Activated CD4-positive, alpha-beta memory T cell treated with anti-CD3 and anti-CD28 coated beads for 36 hours (primary cell): ENCODE data around the gene LAMC3. TPM values are rescaled to one million over a fixed set of nuclear protein-coding genes. Genes with fewer than 3 reads are reported as not detected.
"Not testable (repeated sequence)": the region's sequence is repeated elsewhere in the genome, so short reads cannot be mapped to it uniquely, and the experiment has no call there.

Experiments used
- CTCF ChIA-PET: fragments of 350-600 bp; sonication (Branson Sonifier 250); formaldehyde crosslinking; loops from one replicate; lab custom pipeline; 2021; ENCODE audit warnings: antibody characterized with exemption, inconsistent platforms; lab: Charles Lee
- POLR2A ChIA-PET: fragments of 350-600 bp; sonication (Branson Sonifier 250); formaldehyde crosslinking; loops from one replicate; lab custom pipeline; 2021; ENCODE audit warnings: antibody characterized with exemption; lab: Charles Lee
- DNase-seq: peaks from one replicate; pipeline ENCODE4 v3.0.0-alpha.2; 2020
- H3K27ac Mint-ChIP-seq: one replicate; pipeline ENCODE4 v1.8.0; 2021; ENCODE audit warnings: mixed read lengths
- H3K27me3 Mint-ChIP-seq: one replicate; pipeline ENCODE4 v1.8.0; 2021; ENCODE audit warnings: mixed read lengths
- H3K36me3 Mint-ChIP-seq: one replicate; pipeline ENCODE4 v1.8.0; 2021; ENCODE audit warnings: mixed read lengths
- H3K4me1 Mint-ChIP-seq: one replicate; pipeline ENCODE4 v1.8.0; 2021; ENCODE audit warnings: low read depth, mixed read lengths
- H3K4me3 Mint-ChIP-seq: one replicate; pipeline ENCODE4 v1.8.0; 2021; ENCODE audit warnings: mild to moderate bottlenecking, mixed read lengths
- H3K9me3 Mint-ChIP-seq: one replicate; pipeline ENCODE4 v1.8.0; 2021; ENCODE audit warnings: mixed read lengths
- intact Hi-C: fragments of 100-400 bp; cut with micrococcal nuclease; formaldehyde crosslinking; loops from one replicate; pipeline ENCODE4 v1.15.1; 2023
- total RNA-seq, 2 experiments: library from RNA; stranded (reverse); gene quantifications; one replicate each; pipeline ENCODE4 v1.2.3, GENCODE V29; 2021

Gene LAMC3
- total RNA-seq, 2 experiments from 2014 or later = 0.12 to 0.34 TPM

GRCh38 chr9:131031642-131032005, 22.6 kb downstream of the LAMC3 start:
- Mint-ChIP-seq H3K9me3 (no peaks in the 10 kb centered on the region), H3K36me3 (no peaks in the 10 kb centered on the region), H3K27me3 (peaks cover 5% of the 10 kb centered on the region), H3K4me3 (no peak overlapping the region), H3K4me1 (no peaks in the 10 kb centered on the region), H3K27ac (no peak overlapping the region)
- intact Hi-C loops = no loop called here
- POLR2A ChIA-PET = no interaction called here
- no peak for DNase-seq
- CTCF ChIA-PET = interaction anchor here (1.5 to 1.7 kb wide), 3 partner anchors 15 to 162 kb away, joined by 4 to 7 read pairs (median 5); no protein-coding TSS in a partner anchor

- Mint-ChIP-seq H3K27me3 (peaks cover 5% of the 10 kb centered on the region), H3K9me3 (no peaks in the 10 kb centered on the region), H3K4me1 (no peaks in the 10 kb centered on the region), H3K27ac (no peak overlapping the region), H3K4me3 (no peak overlapping the region), H3K36me3 (no peaks in the 10 kb centered on the region)
- CTCF ChIA-PET = no interaction called here
- no peak for DNase-seq
- POLR2A ChIA-PET = no interaction called here
- intact Hi-C loops = no loop called here
These were observed 23.4 kb downstream of the LAMC3 start for GRCh38 chr9:131032384-131032783.

GRCh38 chr9:131033269-131034224, 24.6 kb downstream of the LAMC3 start:
- CTCF ChIA-PET = no interaction called here

GRCh38 chr9:131034268-131034667, 25.3 kb downstream of the LAMC3 start:
- no peaks in the 10 kb centered on the region for H3K36me3 Mint-ChIP-seq

More at GRCh38 chr9:131033269-131034224, 24.6 kb downstream of the LAMC3 start:
- Mint-ChIP-seq H3K36me3 (no peaks in the 10 kb centered on the region), H3K9me3 (no peaks in the 10 kb centered on the region), H3K27ac (no peak overlapping the region), H3K27me3 (peaks cover 8% of the 10 kb centered on the region), H3K4me3 (no peak overlapping the region), H3K4me1 (no peaks in the 10 kb centered on the region)
- intact Hi-C loops = no loop called here
- DNase-seq = no peak
- POLR2A ChIA-PET = interaction anchor here (0.6 kb wide), 1 partner anchor 1964 kb away, joined by 5 read pairs; no protein-coding TSS in a partner anchor

GRCh38 chr9:131034749-131035148, 25.8 kb downstream of the LAMC3 start:
- H3K36me3 Mint-ChIP-seq, H3K27me3 Mint-ChIP-seq, H3K9me3 Mint-ChIP-seq, H3K4me1 Mint-ChIP-seq, H3K27ac Mint-ChIP-seq, POLR2A ChIA-PET, DNase-seq, intact Hi-C loops, H3K4me3 Mint-ChIP-seq: not testable (repeated sequence)
- CTCF ChIA-PET = interaction anchor here (1.4 kb wide), 1 partner anchor 12 kb away, joined by 4 read pairs; no protein-coding TSS in a partner anchor

More at GRCh38 chr9:131034268-131034667, 25.3 kb downstream of the LAMC3 start:
- H3K9me3 Mint-ChIP-seq = no peaks in the 10 kb centered on the region
- CTCF ChIA-PET = no interaction called here
- H3K27me3 Mint-ChIP-seq = peaks cover 8% of the 10 kb centered on the region
- no peak for DNase-seq
- intact Hi-C loops = no loop called here
- POLR2A ChIA-PET = no interaction called here
- no peaks in the 10 kb centered on the region for H3K4me1 Mint-ChIP-seq
- H3K27ac Mint-ChIP-seq = no peak overlapping the region
- no peak overlapping the region for H3K4me3 Mint-ChIP-seq

- H3K4me1 Mint-ChIP-seq = no peaks in the 10 kb centered on the region
- CTCF ChIA-PET = interaction anchor here (1.4 kb wide), 1 partner anchor 11 kb away, joined by 4 read pairs; no protein-coding TSS in a partner anchor
- no peaks in the 10 kb centered on the region for H3K36me3 Mint-ChIP-seq
- DNase-seq = no peak
- intact Hi-C loops = no loop called here
- POLR2A ChIA-PET = interaction anchor here (0.6 kb wide), 1 partner anchor 8 kb away, joined by 3 read pairs; no protein-coding TSS in a partner anchor
- H3K27me3 Mint-ChIP-seq = peaks cover 8% of the 10 kb centered on the region
- H3K9me3 Mint-ChIP-seq = no peaks in the 10 kb centered on the region
- no peak overlapping the region for H3K4me3 Mint-ChIP-seq
- H3K27ac Mint-ChIP-seq = no peak overlapping the region
These were observed 26.6 kb downstream of the LAMC3 start for GRCh38 chr9:131035548-131035947.

GRCh38 chr9:131036071-131036470, 27.1 kb downstream of the LAMC3 start:
- Mint-ChIP-seq H3K27me3 (peaks cover 8% of the 10 kb centered on the region), H3K4me1 (no peaks in the 10 kb centered on the region), H3K27ac (no peak overlapping the region), H3K9me3 (no peaks in the 10 kb centered on the region), H3K36me3 (no peaks in the 10 kb centered on the region), H3K4me3 (no peak overlapping the region)
- CTCF ChIA-PET = interaction anchor here (1.4 kb wide), 1 partner anchor 10 kb away, joined by 4 read pairs; no protein-coding TSS in a partner anchor
- intact Hi-C loops = no loop called here
- DNase-seq = no peak
- POLR2A ChIA-PET = no interaction called here

GRCh38 chr9:131036529-131037334, 27.8 kb downstream of the LAMC3 start:
- ChIA-PET POLR2A (no interaction called here), CTCF (interaction anchor here (1.6 kb wide), 1 partner anchor 10 kb away, joined by 4 read pairs; no protein-coding TSS in a partner anchor)
- Mint-ChIP-seq H3K4me3 (no peak overlapping the region), H3K36me3 (no peaks in the 10 kb centered on the region), H3K27me3 (peaks cover 8% of the 10 kb centered on the region), H3K27ac (no peak overlapping the region), H3K9me3 (no peaks in the 10 kb centered on the region), H3K4me1 (no peaks in the 10 kb centered on the region)
- no peak for DNase-seq
- intact Hi-C loops = no loop called here

GRCh38 chr9:131037335-131038255, 28.6 kb downstream of the LAMC3 start:
- Mint-ChIP-seq H3K4me3 (no peak overlapping the region), H3K4me1 (no peaks in the 10 kb centered on the region), H3K27me3 (peaks cover 8% of the 10 kb centered on the region), H3K9me3 (no peaks in the 10 kb centered on the region), H3K36me3 (no peaks in the 10 kb centered on the region), H3K27ac (no peak overlapping the region)
- no peak for DNase-seq
- CTCF ChIA-PET = interaction anchor here (1.6 kb wide), 1 partner anchor 9 kb away, joined by 4 read pairs; no protein-coding TSS in a partner anchor
- intact Hi-C loops = no loop called here
- POLR2A ChIA-PET = no interaction called here

GRCh38 chr9:131038256-131039128, 29.5 kb downstream of the LAMC3 start:
- Mint-ChIP-seq H3K27ac (no peak overlapping the region), H3K4me3 (no peak overlapping the region), H3K9me3 (no peaks in the 10 kb centered on the region), H3K4me1 (no peaks in the 10 kb centered on the region), H3K27me3 (peaks cover 5% of the 10 kb centered on the region), H3K36me3 (no peaks in the 10 kb centered on the region)
- ChIA-PET POLR2A (no interaction called here), CTCF (interaction anchor here (1.5 to 1.6 kb wide), 2 partner anchors 8 to 19 kb away, joined by 4 to 5 read pairs; no protein-coding TSS in a partner anchor)
- DNase-seq = no peak
- intact Hi-C loops = no loop called here
